IMR-90 (cell line): ENCODE data around the gene KRT76.

ENCODE experiments used
- BHLHE40 ChIP-seq: fragments of 150-350 bp; IDR thresholded peaks from 2 replicates; pipeline ENCODE4 v1.6.1; 2016; ENCODE audit warnings: mild to moderate bottlenecking, low read depth, low read length
- CEBPB ChIP-seq: IDR thresholded peaks from 2 replicates; pipeline ENCODE4 v1.6.1; 2012; ENCODE audit warnings: low read depth, low read length, improper control_type of control experiment
- FOS ChIP-seq: fragments of 150-350 bp; IDR thresholded peaks from 2 replicates; pipeline ENCODE4 v1.6.1; 2016; ENCODE audit warnings: low read depth, low read length
- MAFK ChIP-seq: IDR thresholded peaks from 2 replicates; pipeline ENCODE4 v1.6.1; 2012; ENCODE audit warnings: low read depth, low read length, improper control_type of control experiment
- MAZ ChIP-seq: IDR thresholded peaks from 2 replicates; pipeline ENCODE4 v1.6.1; 2012; ENCODE audit warnings: low read depth, mild to moderate bottlenecking, low read length, improper control_type of control experiment, moderate library complexity, borderline replicate concordance
- MXI1 ChIP-seq: IDR thresholded peaks from 2 replicates; pipeline ENCODE4 v1.6.1; 2012; ENCODE audit warnings: low read depth, mild to moderate bottlenecking, low read length, moderate library complexity, borderline replicate concordance
- NFE2L2 ChIP-seq: fragments of 150-350 bp; IDR thresholded peaks from 2 replicates; pipeline ENCODE4 v1.6.1; 2016; ENCODE audit warnings: low read depth, mild to moderate bottlenecking, low read length
- POLR2A ChIP-seq: IDR thresholded peaks from 2 replicates; pipeline ENCODE4 v1.6.1; 2012; ENCODE audit warnings: mild to moderate bottlenecking, low read depth, low read length
- RCOR1 ChIP-seq: IDR thresholded peaks from 2 replicates; pipeline ENCODE4 v1.6.1; 2012; ENCODE audit warnings: mild to moderate bottlenecking, low read length, improper control_type of control experiment; ENCODE audit not compliant: insufficient replicate concordance
- RFX5 ChIP-seq: IDR thresholded peaks from 2 replicates; pipeline ENCODE4 v1.8.0; 2012; ENCODE audit warnings: low read depth, mild to moderate bottlenecking, low read length, moderate library complexity
- SMC3 ChIP-seq: fragments of 150-350 bp; IDR thresholded peaks from 2 replicates; pipeline ENCODE4 v1.6.1; 2016; ENCODE audit warnings: low read depth, mild to moderate bottlenecking, antibody characterized with exemption, low read length, moderate library complexity
- TF ChIP-seq, protein P1 (sequence below): fragments of 150-350 bp; IDR thresholded peaks from 2 replicates; pipeline ENCODE4 v1.6.1; 2016; ENCODE audit warnings: low read depth, mild to moderate bottlenecking, low read length, moderate library complexity, borderline replicate concordance
- TF ChIP-seq, protein P2 (sequence below): conservative IDR thresholded peaks from 2 replicates; pipeline ENCODE4 v1.5.1; 2012; ENCODE audit warnings: mild to moderate bottlenecking, low read depth, low read length, improper control_type of control experiment
- TF ChIP-seq, protein P3 (sequence below): fragments of 150-350 bp; IDR thresholded peaks from 2 replicates; pipeline ENCODE4 v1.6.1; 2017; ENCODE audit warnings: mild to moderate bottlenecking, antibody characterized with exemption, low read length, low read depth

DNA sequence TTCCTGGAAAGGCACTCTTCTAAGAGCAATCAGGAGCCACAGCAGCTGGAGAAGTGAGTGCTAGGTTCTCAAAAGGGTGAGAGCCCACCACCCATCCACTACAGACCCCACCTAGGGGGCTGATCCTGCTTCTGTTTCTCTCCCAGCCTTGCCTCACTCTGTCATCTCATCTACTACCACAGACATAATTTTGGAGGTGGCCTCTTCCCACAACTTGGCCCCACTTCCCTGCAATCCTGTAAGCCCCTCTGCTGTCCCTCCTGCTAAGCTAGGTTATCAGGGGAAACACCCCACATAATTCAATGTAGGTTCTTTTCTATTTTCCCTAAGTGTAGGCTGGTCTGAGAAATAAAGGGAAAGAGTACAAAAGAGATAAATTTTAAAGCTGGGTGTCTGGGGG, 16.5 kb downstream of the KRT76 start:
- TF ChIP-seq, protein P1, sequence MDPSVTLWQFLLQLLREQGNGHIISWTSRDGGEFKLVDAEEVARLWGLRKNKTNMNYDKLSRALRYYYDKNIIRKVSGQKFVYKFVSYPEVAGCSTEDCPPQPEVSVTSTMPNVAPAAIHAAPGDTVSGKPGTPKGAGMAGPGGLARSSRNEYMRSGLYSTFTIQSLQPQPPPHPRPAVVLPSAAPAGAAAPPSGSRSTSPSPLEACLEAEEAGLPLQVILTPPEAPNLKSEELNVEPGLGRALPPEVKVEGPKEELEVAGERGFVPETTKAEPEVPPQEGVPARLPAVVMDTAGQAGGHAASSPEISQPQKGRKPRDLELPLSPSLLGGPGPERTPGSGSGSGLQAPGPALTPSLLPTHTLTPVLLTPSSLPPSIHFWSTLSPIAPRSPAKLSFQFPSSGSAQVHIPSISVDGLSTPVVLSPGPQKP, result no peak
- TF ChIP-seq MXI1 (no peak), POLR2A (no peak), NFE2L2 (no peak), MAZ (no peak), CEBPB (no peak), RFX5 (no peak), SMC3 (no peak), BHLHE40 (no peak), FOS (no peak), RCOR1 (no peak), MAFK (no peak)
- TF ChIP-seq, protein P2, sequence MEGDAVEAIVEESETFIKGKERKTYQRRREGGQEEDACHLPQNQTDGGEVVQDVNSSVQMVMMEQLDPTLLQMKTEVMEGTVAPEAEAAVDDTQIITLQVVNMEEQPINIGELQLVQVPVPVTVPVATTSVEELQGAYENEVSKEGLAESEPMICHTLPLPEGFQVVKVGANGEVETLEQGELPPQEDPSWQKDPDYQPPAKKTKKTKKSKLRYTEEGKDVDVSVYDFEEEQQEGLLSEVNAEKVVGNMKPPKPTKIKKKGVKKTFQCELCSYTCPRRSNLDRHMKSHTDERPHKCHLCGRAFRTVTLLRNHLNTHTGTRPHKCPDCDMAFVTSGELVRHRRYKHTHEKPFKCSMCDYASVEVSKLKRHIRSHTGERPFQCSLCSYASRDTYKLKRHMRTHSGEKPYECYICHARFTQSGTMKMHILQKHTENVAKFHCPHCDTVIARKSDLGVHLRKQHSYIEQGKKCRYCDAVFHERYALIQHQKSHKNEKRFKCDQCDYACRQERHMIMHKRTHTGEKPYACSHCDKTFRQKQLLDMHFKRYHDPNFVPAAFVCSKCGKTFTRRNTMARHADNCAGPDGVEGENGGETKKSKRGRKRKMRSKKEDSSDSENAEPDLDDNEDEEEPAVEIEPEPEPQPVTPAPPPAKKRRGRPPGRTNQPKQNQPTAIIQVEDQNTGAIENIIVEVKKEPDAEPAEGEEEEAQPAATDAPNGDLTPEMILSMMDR, result no peak
- TF ChIP-seq, protein P3, sequence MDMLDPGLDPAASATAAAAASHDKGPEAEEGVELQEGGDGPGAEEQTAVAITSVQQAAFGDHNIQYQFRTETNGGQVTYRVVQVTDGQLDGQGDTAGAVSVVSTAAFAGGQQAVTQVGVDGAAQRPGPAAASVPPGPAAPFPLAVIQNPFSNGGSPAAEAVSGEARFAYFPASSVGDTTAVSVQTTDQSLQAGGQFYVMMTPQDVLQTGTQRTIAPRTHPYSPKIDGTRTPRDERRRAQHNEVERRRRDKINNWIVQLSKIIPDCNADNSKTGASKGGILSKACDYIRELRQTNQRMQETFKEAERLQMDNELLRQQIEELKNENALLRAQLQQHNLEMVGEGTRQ, result no peak
